ENCODE measurements around the gene ALPG.
"Not testable (repeated sequence)": the region's sequence is repeated elsewhere in the genome, so short reads cannot be mapped to it uniquely, and the experiment has no call there.

GRCh38 chr2:232440220-232441018 lies 33.8 kb downstream of the ALPG start:
- TF ChIP-seq POLR2A (IDR thresholded peaks at IDR 0.05; ENCODE audit: low read depth): not testable (repeated sequence)
- TF ChIP-seq CTCF (IDR thresholded peaks at IDR 0.05): peak; percentile 78 to 95 (median 82)
